GM19025 (cell line): ENCODE results near the gene APOL3.
"Not testable (repeated sequence)": the region's sequence is repeated elsewhere in the genome, so short reads cannot be mapped to it uniquely, and the experiment has no call there.

Source experiments
- ATAC-seq: cut with Tn5 transposase; IDR thresholded peaks from one replicate; pipeline ENCODE4 v1.9.1; 2021; ENCODE audit warnings: mild to moderate bottlenecking, low read depth, moderate library complexity; ENCODE audit not compliant: unreplicated experiment

Gene APOL3

DNA sequence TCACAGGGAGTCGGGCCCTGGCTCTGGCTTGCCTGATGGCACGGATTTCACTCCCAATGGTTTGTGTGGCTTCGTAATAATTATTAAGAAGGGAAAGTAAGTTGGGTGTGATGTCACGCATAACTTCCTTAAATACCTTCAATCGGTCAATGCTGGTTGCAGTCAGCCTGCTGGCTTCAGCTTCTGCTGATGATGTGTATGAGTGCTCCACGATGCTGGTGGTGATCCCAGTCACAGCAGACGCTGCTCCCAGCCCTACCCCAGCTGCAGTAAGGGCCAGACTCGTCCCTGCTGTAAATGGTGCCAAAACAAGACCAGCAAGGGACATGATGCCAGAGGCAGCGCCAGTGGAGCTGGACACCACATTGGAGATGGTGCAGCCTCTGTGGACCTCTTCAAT is 19.1 kb downstream of the APOL3 start:
- no peak for ATAC-seq

DNA sequence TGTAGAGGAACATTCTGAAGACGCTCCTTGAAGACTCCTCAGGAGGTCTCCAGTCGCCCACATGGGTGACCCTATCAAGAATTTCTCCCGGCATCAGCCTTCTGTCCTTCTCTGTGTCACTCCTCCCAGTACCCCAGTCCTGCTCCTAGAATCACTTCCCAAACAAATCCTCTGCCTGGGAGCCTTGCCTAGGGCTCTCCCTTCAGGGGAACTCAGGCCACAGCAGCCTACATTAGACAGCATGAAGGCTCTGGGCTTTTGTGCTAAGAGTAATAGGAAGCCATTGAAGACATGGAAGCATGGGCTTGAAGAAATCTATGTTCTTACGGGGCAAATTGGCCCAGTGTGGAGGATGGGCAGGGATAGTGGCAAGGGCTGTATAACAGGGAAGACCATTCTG is 21.8 kb downstream of the APOL3 start:
- ATAC-seq, result not testable (repeated sequence)

DNA sequence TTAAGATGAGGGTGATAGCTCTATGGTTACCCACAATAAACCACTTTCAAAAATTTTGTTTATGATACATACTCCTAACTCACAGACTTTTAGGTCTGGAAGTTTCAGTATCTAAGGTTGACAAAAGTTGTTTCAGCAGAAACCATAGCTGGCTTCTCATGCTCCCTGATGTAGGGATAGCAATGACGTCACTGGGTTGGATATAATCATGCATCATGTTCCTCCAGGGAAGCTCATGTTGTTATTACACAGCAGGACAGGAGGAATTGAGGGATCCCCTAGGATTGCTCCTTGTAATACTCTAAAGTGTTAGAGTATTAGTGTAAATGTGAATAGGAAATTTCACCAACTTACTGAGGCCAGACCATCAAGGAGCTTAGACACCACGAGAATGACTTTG is 23.6 kb downstream of the APOL3 start:
- no peak for ATAC-seq

DNA sequence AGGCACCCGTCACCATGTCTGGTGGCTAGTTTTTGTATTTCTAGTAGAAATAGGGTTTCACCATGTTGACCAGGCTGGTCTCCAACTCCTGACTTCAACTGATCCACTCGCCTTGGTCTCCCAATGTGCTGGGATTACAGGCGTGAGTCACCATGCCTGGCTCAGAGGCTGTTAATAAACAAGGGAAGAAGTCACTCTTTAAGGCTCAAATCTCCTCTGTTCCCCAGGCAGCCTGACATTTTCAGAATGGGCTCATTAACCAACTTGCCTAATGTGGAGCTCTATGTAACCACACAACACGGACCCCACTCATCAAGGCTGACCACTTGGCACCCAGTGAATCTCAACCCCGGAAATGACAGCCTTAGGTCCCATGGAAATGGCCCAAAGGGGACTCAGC is 24.1 kb downstream of the APOL3 start:
- no peak for ATAC-seq

DNA sequence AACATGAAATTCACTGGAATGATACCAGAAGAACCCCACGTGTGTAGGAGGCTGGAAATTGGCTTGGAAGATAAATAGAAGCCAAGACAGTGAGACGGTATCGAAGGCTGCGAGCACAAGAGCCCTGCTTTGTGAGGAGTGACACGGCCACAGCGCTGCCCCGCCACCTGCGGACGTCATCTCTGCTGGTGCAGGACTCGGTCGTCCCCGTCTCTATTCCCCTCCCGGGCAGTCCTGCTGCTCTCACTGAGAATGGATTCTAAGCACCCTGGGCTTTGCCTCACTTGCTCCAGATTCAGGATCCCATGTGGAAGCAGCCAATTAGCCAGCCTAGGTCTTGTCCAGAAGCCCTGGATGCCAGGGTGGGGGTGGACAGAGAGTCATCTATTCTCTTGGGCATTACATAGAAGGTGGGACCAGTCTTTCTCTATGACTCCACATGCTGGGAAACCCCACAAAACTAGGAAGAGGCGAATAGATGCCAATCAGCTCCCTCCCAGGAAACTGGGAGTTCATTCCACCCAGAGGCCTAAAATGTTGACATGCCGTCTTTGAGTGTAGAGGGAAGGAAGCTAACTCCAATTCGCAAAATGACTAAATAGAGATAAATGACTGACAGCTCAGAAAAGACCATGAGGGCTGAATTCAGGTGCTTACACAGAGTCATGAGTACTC is 25.1 kb downstream of the APOL3 start:
- no peak for ATAC-seq

DNA sequence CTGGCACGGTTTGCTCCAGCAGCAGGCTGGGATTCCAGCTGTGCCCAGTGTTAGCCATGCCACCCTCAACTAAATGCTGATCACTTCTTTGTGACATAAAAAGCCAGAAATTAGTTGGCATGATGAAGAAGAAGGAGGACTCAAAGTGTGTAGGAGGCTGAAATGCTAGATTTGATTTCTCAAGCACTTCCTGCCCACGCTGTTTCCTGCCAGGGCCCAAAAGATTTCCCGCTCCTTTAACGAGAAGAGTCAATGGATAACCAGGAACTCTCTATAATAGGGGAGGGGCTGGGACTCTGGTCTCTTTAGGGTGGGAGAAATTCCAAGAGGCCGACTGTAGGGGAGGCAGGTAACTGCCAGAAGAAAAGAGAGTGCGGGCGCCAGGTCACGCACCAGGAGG is 26.4 kb downstream of the APOL3 start:
- no peak for ATAC-seq

DNA sequence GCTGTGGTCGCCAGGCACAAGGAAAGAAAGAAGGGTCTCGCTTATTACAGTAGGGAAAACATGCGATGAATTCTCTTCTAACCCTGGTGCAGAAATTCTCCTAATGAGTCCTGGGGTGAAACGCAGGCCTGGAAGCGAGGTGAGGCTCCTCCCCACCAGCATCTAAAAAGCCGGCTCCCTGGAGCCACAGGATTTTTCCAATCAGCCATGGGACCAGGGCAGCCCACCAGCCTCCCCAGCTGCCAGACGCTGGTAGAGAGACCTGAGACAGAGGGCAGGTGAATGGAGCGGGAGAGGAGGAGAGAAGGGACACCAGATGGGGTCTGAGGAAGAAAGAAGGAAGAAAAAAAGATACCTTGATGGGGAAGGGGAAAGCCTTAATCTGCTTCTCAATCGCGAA is 28.6 kb downstream of the APOL3 start:
- ATAC-seq, result no peak

DNA sequence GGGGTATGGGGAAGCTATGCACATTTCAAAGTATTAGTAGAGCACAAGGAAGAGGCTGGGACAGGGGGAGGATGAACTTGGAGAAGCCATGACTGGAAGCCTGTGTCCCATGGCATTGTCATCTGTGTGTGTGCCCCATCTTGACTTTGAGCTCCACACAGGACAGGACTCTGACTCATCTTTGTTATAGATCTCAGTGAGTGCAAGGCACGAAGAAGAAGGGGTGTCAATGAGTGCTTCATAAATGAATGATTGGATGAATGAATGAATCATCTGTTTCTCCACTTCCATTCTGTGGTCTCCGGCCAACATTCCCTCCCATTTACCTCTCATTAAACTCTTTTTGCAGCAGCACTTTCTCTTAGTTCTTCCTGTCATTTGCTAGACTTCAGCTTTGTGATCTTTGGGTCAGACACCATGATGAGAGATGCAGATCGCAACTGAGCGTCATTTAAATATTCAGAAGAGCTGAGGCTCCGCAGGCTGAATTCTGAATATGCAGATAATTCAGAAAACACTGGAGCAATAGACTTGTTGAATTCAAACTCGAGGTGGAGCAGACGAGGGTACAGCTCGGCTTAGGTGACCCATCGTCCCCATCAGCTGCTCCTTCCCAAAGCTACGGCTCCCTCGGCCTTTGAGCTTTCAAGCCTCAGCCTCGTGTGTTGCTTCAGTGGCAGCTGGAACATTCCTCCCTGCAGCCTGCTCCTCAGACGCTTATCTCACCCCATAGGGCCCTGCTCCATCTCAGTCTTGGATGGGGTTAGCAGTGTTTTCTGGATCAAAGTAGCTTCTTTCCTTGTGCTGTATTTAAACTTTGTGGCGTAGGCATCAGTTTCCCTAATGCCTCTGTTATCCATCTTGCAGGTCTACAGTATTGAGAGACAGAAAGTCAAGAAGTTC is 30.8 kb downstream of the APOL3 start:
- no peak for ATAC-seq

DNA sequence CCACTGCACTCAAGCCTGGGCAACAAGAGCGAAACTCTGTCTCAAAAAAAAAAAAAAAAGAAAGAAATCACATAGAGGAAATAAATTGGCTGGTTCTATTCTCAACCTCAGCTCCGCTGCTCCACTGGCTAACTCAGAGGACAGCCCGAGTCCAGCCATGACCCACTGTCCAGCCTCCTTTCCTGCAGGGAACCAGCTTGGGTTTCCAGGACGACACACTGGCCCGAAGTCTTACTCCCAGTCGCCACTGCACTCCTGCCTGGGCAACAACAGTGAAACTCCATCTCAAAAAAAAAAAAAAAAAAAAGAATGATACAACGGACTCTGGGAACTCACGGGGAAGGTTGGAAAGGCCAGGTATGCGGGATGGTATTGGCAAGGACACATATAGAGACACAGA is 31.5 kb downstream of the APOL3 start:
- no peak for ATAC-seq

DNA sequence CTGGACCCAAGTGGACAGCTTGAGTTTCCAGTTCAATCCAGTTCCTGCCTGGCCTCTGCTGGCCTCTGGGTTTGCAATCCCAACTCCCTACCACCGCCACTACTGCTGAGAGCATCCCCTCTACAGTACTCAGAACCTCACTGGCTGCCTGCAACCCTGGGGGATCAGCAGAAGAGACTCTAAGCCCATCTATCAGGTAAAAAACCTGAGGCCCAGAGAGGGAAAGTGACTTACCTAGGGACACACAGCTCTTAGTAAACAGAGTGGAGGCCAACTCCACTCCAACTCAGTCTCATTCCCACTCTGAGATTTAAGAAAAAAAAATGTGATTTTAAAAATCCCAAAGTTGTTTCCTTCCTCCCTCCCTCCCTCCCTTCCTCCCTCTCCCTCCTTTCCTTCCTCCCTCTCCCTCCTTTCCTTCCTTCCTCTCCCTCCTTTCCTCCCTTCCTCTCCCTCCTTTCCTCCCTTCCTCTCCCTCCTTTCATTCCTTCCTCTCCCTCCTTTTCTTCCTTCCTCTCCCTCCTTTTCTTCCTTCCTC is 34.5 kb downstream of the APOL3 start:
- no peak for ATAC-seq

DNA sequence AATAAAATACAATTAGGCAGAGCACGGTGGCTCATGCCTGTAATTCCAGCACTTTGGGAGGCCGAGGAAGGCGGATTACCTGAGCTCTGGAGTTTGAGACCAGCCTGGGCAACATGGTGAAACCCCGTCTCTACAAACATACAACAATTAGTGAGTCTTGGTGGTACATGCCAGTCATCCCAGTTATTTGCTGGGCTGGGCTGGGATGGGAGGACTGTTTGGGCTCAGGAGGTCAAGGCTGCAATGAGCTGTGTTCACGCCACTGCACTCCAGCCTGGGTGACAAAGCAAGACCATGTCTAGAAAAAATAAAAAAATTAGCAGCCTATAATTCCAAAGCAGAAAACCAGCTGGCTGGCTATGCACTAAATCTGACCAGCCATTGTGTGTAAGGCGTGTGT is 35.1 kb downstream of the APOL3 start:
- ATAC-seq, result no peak

DNA sequence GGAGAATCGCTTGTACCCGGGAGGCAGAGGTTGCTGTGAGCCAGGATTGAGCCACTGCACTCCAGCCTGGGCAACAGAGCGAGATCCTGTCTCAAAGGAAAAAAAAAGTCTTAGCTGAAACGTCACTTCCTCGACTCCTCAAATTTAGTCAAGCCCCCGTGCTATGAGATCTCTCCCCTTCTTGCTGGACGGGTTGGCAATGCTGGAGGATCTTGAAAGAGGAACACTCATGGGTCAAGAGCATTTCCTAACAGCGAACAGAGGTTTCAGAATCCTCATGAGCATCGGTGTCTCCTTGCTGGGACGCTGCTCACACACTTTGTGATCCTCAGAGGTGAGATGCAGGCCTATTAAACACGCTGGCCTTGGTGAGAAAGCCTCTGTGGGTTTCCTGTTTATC is 35.9 kb downstream of the APOL3 start:
- no peak for ATAC-seq

DNA sequence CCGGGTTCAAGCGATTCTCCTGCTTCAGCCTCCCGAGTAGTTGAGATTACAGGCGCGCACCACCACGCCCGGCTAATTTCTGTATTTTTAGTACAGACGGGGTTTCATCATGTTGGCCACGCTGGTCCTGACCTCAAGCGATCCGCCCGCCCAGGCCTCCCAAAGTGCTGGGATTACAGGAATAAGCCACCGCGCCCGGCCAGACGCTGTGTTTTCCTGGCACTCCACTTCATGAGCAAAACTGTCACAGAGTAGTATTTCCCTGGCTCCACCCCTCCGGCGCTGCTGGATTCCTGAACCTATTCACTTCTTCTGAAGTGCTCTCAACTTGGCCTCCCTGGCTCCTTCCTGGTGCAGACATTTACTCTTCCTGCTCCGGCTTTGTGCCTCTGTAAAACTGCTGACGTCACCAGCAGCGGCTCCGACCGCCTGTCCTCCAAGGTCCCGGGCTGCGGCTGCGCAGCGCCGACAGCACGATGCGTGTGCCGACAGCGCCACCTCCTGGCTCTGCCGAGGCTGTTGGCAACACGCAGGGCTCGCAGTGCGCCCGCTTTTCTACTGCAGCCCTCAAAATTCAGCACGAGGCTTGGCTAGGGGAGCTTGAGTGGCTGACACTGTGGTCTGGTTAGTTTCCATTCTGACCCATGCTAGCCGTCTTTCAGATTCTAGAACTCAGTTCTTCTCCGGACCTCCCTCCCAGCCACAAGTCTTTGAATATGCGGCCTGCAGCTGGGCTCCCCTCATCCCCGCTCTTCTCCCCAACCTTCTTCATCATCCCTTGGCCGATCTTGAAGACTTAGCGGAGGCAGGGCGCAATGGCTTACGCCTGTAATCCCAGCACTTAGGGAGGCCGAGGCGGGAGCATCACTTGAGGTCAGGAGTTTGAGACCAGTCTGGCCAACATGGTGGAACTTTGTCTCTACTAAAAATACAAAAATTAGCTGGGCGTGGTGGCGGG is 36.6 kb downstream of the APOL3 start:
- peak; percentile 84 for ATAC-seq

DNA sequence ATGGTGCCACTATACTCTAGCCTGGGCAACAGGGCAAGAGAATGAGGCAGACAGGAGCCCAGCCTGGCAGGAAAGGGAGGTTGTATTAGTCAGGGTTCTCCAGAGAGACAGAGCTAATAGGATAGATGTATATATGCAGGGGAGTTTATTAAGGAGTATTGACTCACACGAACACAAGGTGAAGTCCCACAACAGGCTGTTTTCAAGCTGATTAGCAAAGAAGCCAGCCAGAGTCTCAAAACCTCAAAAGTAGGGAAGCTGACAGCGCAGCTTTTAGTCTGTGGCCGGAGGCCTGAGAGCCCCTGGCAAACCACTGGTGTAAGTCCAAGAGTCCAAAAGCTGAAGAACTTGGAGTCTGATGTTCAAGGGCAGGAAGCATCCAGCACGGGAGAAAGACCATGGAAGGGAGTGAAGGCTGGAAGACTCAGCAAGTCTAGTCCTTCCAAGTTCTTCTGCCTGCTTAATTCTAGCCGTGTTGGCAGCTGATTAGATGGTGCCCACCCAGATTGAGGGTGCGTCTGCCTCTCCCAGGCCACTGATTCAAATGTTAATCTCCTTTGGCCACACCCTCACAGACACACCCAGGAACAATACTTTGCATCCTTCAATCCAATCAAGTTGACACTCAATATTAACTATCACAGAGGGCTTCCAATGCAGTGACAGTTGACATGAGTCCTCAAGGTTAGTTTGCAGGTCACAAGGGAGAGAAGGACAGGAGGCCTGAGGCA is 39.8 kb downstream of the APOL3 start:
- ATAC-seq, result not testable (repeated sequence)

DNA sequence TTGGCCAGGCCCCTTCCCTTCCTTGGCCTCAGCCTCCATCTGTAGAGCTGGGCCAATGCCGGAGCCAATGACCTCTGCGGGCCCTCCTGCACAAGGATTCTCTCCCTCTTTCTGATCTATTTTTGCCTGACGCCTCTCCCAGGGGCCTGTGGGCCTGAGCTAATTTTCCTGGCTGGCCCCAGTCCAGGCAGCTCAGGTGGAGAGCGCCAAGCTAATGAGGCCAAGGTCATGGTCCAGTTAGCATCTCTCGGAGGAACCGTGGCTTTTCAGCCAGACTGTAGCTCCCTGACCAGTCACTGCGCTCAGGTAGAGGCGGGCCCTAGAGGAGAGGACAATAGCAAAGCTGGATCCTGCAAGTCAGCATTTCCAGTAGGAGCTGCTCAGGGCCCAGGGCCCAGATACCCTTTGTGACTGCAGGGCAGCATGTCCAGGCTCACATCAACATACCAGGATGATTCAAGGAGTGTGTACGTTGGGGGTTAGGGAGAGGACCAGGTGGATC is 43.5 kb downstream of the APOL3 start:
- ATAC-seq, result no peak

DNA sequence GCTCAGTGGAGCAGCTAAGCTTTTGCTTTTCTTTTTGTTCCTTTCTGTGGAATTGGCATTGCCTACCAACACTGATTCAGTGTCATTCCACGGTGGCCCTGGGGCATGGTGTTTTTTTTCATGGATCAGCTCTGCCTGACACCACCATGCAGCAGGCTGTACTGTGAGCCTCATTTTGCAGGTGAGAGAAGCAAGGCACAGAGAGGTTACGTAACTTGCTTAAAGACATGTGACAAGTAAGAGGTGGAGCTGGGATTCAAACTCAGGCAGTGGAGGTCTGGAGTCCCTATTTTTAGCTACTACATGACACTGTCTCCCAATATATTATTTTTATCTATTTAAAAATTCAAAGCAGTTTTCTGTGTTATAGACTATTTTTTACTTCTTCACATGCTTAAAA is 44.4 kb downstream of the APOL3 start:
- no peak for ATAC-seq

DNA sequence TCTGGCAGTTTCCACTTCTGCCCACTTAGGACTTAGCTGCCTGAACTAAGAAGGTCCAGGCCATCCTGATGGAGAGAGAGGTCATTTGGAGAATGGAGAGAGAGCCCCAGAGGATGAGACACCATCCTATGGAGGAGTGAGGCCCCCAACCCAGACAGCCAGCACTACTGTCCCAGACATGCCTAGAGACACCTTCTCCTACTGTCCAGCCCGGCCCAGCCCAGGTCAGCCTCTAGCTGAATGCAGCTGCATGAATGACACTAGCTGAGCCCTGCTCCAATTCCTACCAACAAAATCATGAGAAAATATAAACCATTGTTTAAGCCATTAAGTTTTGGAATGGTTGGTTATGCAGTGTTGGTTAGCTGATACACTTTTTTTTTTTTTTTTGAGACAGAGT is 47.4 kb downstream of the APOL3 start:
- no peak for ATAC-seq

DNA sequence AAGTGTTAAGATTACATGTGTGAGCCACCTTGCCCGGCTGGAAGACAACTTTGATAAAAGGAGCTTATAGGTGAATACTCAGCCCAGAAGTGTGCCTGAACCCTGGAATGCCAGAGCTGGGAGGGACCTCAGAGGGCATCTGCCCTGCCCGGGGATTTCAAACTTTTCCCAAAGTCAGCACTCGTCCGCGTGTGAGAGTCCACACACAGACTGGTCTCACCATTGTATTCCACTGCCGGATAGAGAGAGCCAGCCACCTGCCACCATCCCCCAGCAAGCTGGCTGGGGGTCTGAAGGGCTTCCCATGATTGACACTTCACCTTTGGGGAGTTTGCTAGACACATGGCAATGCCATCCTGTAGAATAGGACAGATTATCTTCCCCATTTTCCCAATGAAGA is 49.2 kb downstream of the APOL3 start:
- ATAC-seq, result no peak

DNA sequence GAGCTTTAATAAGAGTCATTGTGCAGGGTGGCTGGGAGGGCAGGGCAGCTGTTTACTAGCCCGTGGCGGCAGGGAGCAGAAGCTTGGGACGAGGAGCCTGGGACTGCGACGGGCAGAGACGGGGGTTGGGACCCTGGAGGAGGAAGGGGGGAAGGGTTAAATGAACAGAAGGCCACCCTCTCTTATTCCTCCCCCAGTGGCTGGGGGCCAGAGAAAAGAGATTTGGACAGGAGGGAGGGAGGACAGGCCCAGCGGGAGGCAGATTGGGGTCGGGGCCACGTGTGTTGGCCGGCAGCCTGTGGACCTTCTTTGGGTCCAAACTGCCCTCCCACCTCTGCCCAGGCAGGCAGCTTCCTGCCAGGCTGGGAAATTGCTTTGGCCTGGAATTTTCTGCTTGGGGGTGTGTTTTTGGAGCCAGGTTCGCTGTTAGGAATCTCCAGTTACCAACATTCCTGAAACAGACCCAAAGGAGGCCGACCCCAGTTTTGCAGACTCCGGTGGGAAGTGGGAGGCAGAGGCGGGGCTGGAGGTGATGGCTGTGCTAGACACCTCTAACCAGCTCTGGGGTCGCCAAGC is 50.2 kb downstream of the APOL3 start:
- no peak for ATAC-seq
